K562 (cell line): Measurements from ENCODE around the gene SSU72. TPM values are rescaled to one million over a fixed set of nuclear protein-coding genes. Genes with fewer than 3 reads are reported as not detected.
A peak's percentile ranks its signal among the peaks of the same experiment; 100 is the strongest.

ENCODE experiments used
- ATAC-seq: fragments of 200-7000 bp; cut with Tn5 transposase; 3 replicates; pipeline ENCODE4 v1.9.1; 2020; ENCODE audit warnings: moderate library complexity
- BruUV-seq: library from RNA; stranded (reverse); fragments of 400-500 nt; replicated peaks from 2 replicates; lab custom pipeline; 2021; lab: Mats Ljungman, UMichigan
- CTCF ChIA-PET: fragments of 300-600 bp; formaldehyde crosslinking; extraction: SDS; loops from one replicate; lab custom pipeline; 2021; ENCODE audit warnings: low intra/inter-chr PET ratio; lab: Yijun Ruan, JAX
- POLR2A ChIA-PET: fragments of 300-600, 350-650 bp; sonication (Branson Sonifier 250); formaldehyde crosslinking; extraction: SDS; loops from one replicate; lab custom pipeline; 2021; ENCODE audit warnings: antibody characterized with exemption, inconsistent platforms; lab: Yijun Ruan, JAX
- DNase-seq, 4 experiments: peaks; one replicate each; pipeline versions ENCODE4 v3.0.0 to v3.0.0-alpha.2; 2011 to 2018; ENCODE audit warnings: low spot score in 3 of 4, mixed read lengths in 3 of 4; ENCODE audit errors: extremely low read depth in 1 of 4
- FAIRE-seq: peaks from 2 replicates; lab custom pipeline; 2011; peaks lifted over from hg19 to GRCh38; lab: Jason Lieb, UNC
- H2AFZ ChIP-seq: 2 replicates; pipeline ENCODE4 v1.6.0; 2011; ENCODE audit warnings: low read depth, low read length, control low read depth, inconsistent platforms
- H3K27ac ChIP-seq: fragments of 200-600 bp; 3 replicates; pipeline ENCODE4 v1.8.0; 2011; ENCODE audit warnings: low read depth, mild to moderate bottlenecking, control low read depth, inconsistent platforms, low read length, moderate library complexity, mixed read lengths; ENCODE audit errors: extremely low read depth
- H3K27me3 ChIP-seq, 2 experiments: fragments of 300-600 bp in 1 of 2; 2 replicates in 1 of 2; 3 replicates in 1 of 2; pipeline versions ENCODE4 v1.6.0 to v1.8.0; 2011; ENCODE audit warnings: inconsistent platforms in 2 of 2, low read length in 2 of 2, mild to moderate bottlenecking in 1 of 2, mixed read lengths in 1 of 2, moderate library complexity in 1 of 2; ENCODE audit not compliant: control insufficient read depth in 2 of 2, insufficient read depth in 2 of 2
- H3K36me3 ChIP-seq: fragments of 300-600 bp; 3 replicates; pipeline ENCODE4 v1.8.0; 2011; ENCODE audit warnings: mild to moderate bottlenecking, low read length, inconsistent platforms; ENCODE audit not compliant: control insufficient read depth, insufficient read depth
- H3K4me1 ChIP-seq, 2 experiments: fragments of 200-600 bp in 1 of 2; replicated peaks in 1 of 2; 2 replicates in 1 of 2; 3 replicates in 1 of 2; pipeline versions ENCODE4 v1.5.1 to v1.8.0; 2011; ENCODE audit warnings: inconsistent platforms in 2 of 2, low read length in 2 of 2, mild to moderate bottlenecking in 1 of 2, mixed read lengths in 1 of 2, moderate library complexity in 1 of 2; ENCODE audit not compliant: control insufficient read depth in 2 of 2, insufficient read depth in 2 of 2
- H3K4me2 ChIP-seq: 2 replicates; pipeline ENCODE4 v1.6.1; 2011; ENCODE audit warnings: low read length, control low read depth, inconsistent platforms, mixed read lengths; ENCODE audit not compliant: insufficient read depth
- H3K4me3 ChIP-seq: fragments of 200-600 bp; sonication (generic), shearing (Covaris generic); 2 replicates; pipeline ENCODE4 v1.5.1; 2016; ENCODE audit warnings: control low read depth, inconsistent platforms
- H3K79me2 ChIP-seq: fragments of 200-600 bp; 3 replicates; pipeline ENCODE4 v1.8.0; 2011; ENCODE audit warnings: low read length, inconsistent platforms; ENCODE audit not compliant: control insufficient read depth, insufficient read depth
- H3K9ac ChIP-seq, 2 experiments: 2 replicates each; pipeline versions ENCODE4 v1.6.0 to v1.6.1; 2011; ENCODE audit warnings: low read depth in 2 of 2, low read length in 2 of 2, control low read depth in 1 of 2, inconsistent platforms in 1 of 2, mild to moderate bottlenecking in 1 of 2, mixed read lengths in 1 of 2; ENCODE audit not compliant: insufficient read depth in 1 of 2
- H3K9me1 ChIP-seq: one replicate; pipeline ENCODE4 v1.6.0; 2011; ENCODE audit warnings: inconsistent platforms, mild to moderate bottlenecking, low read length, moderate library complexity; ENCODE audit not compliant: control insufficient read depth, insufficient read depth
- H3K9me3 ChIP-seq: replicated peaks from 2 replicates; pipeline ENCODE4 v1.5.1; 2011; ENCODE audit warnings: low read depth, low read length, inconsistent platforms; ENCODE audit not compliant: control insufficient read depth, insufficient read depth
- H4K20me1 ChIP-seq: replicated peaks from 2 replicates; pipeline ENCODE4 v1.6.1; 2011; ENCODE audit warnings: low read length, inconsistent platforms, mixed read lengths; ENCODE audit not compliant: control insufficient read depth, insufficient read depth
- CBFA2T2 ChIP-seq: fragments of 450-650 bp; conservative IDR thresholded peaks from 2 replicates; pipeline ENCODE4 v1.6.1; 2017; ENCODE audit warnings: mild to moderate bottlenecking
- CC2D1A ChIP-seq: fragments of 450-650 bp; IDR thresholded peaks from 2 replicates; pipeline ENCODE4 v1.6.1; 2017; ENCODE audit warnings: mild to moderate bottlenecking
- FOXP1 ChIP-seq: sonication (generic); formaldehyde crosslinking; IDR thresholded peaks from 2 replicates; pipeline ENCODE4 v1.8.0; 2022; ENCODE audit warnings: mild to moderate bottlenecking, missing genetic modification reagents
- HNRNPL ChIP-seq: fragments of 200-400 bp; formaldehyde crosslinking; IDR thresholded peaks from 2 replicates; pipeline ENCODE4 v1.6.1; 2017; ENCODE audit warnings: low read depth, mild to moderate bottlenecking, low read length
- MAZ ChIP-seq, 2 experiments: fragments of 450-650 bp in 1 of 2; sonication (generic) in 1 of 2; formaldehyde crosslinking; IDR thresholded peaks in 1 of 2; conservative IDR thresholded peaks in 1 of 2; 2 replicates each; pipeline versions ENCODE4 v1.4.0 to v1.5.0; 2020; ENCODE audit warnings: mild to moderate bottlenecking in 1 of 2, missing genetic modification reagents in 1 of 2
- SMAD3 ChIP-seq: fragments of 450-650 bp; formaldehyde crosslinking; conservative IDR thresholded peaks from 2 replicates; pipeline ENCODE4 v1.4.0; 2020; ENCODE audit warnings: mild to moderate bottlenecking
- U2AF2 ChIP-seq: fragments of 200-400 bp; formaldehyde crosslinking; optimal IDR thresholded peaks from 2 replicates; pipeline ENCODE3; 2017; ENCODE audit warnings: low read depth, mild to moderate bottlenecking, low read length
- ZNF263 ChIP-seq: sonication (generic); formaldehyde crosslinking; IDR thresholded peaks from 2 replicates; pipeline ENCODE4 v1.8.0; 2022; ENCODE audit warnings: mild to moderate bottlenecking, missing genetic modification reagents, borderline replicate concordance
- WGBS: fragments of 100-300 bp; shearing (Covaris generic); methylation state at CpG from one replicate; pipeline ENCODE4 v1.1.6; 2016; ENCODE audit warnings: low coverage, mixed read lengths; ENCODE audit not compliant: insufficient coverage; ENCODE audit errors: missing lambda C conversion rate; 5-methylcytosine and 5-hydroxymethylcytosine counted together
- in situ Hi-C: fragments of 300-500 bp; cut with MboI; formaldehyde crosslinking; loops from 4 replicates; pipeline ENCODE4 v1.15.0; 2018; ENCODE audit warnings: inconsistent platforms, mixed read lengths
- intact Hi-C: fragments of 100-400 bp; cut with micrococcal nuclease; formaldehyde crosslinking; loops from 2 replicates; pipeline ENCODE4 v1.14.2; 2022
- polyA plus RNA-seq, 8 experiments: library from polyadenylated mRNA; depleted of rRNA in 4 of 8; stranded (reverse) in 5 of 8; unstranded in 3 of 8; fragments of >200 nt; fragmentation: Nextera tagmentation in 2 of 8; fragmentation: Illumina TruSeq in 1 of 8; extraction: Ambion mirVana in 2 of 8; extraction: Trizol in 1 of 8; gene quantifications; 2 replicates each; pipeline versions ENCODE4 v1.2.1 to v1.2.3, GENCODE V29; 2011 to 2014; ENCODE audit warnings: inconsistent platforms in 1 of 8, missing spikeins in 1 of 8
- total RNA-seq, 7 experiments: library from RNA; depleted of rRNA in 6 of 7; stranded (reverse); fragments of >200 nt in 6 of 7; fragmentation: Illumina TruSeq in 2 of 7; extraction: Trizol in 2 of 7; gene quantifications; 2 replicates each; pipeline versions ENCODE4 v1.2.1 to v1.2.3, GENCODE V29; 2011 to 2021; ENCODE audit warnings: low replicate concordance in 1 of 7
- TF ChIP-seq, protein P1 (sequence below): fragments of 250-450 bp; sonication (Bioruptor Pico); IDR thresholded peaks from 2 replicates; pipeline ENCODE4 v1.4.0; 2020; ENCODE audit warnings: borderline replicate concordance
- TF ChIP-seq, protein P2 (sequence below), 2 experiments: fragments of 450-650 bp in 1 of 2; sonication (generic) in 1 of 2; formaldehyde crosslinking in 1 of 2; IDR thresholded peaks in 1 of 2; conservative IDR thresholded peaks in 1 of 2; 2 replicates each; pipeline versions ENCODE4 v1.6.1 to v1.8.1; 2016 to 2023; ENCODE audit warnings: mild to moderate bottlenecking in 2 of 2, moderate library complexity in 2 of 2, inconsistent platforms in 1 of 2, missing genetic modification reagents in 1 of 2
- TF ChIP-seq, protein P3 (sequence below): fragments of 200-800 bp; sonication (Bioruptor generic); IDR thresholded peaks from 2 replicates; pipeline ENCODE4 v1.6.1; 2017; ENCODE audit warnings: missing genetic modification characterization, missing compliant biosample characterization

SSU72 gene
- total and polyA plus RNA-seq, 9 of the 15 experiments (the other 6 are each of a cell fraction or from before 2014, with no cell fraction given) = 70.8 to 201 (median 94.6) TPM

DNA sequence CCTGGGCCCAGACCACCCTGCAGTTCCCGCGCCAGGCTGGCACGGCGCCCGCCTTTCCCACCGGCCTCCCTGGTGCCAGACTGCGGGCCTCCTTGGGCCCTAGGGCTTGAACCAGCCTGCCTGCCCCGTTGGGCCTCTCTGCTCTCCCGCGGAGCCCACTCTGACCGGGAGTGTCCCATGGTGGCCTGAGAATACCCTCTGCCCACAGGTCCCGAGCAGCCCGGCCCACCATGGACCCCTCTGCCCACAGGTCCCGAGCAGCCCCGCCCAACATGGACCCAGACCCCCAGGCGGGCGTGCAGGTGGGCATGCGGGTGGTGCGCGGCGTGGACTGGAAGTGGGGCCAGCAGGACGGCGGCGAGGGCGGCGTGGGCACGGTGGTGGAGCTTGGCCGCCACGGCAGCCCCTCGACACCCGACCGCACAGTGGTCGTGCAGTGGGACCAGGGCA, 48.5 kb upstream of the SSU72 start:
- Histone ChIP-seq H3K9me1 (no peaks in the 10 kb centered on the region), H3K79me2 (no peaks in the 10 kb centered on the region), H3K4me2 (no peak overlapping the region), H4K20me1 (peaks cover 7% of the 10 kb centered on the region; the same call in 1 of the 2 replicates), H3K9ac (no peak overlapping the region), H3K27me3 (no peaks in the 10 kb centered on the region), H2AFZ (no peak overlapping the region), H3K4me3 (no peak overlapping the region), H3K36me3 (no peaks in the 10 kb centered on the region), H3K27ac (no peak overlapping the region), H3K9me3 (no peaks in the 10 kb centered on the region), H3K4me1 (peaks cover 0 to 95% of the 10 kb centered on the region in 2 experiments; a peak in 3 of 5 replicates)
- intact Hi-C loops (no loop called here), in situ Hi-C loops (no loop called here)
- FAIRE-seq (no peak), DNase-seq (no peak), ATAC-seq (no peak)
- TF ChIP-seq HNRNPL = peak; percentile 52; the same call in 1 of the 2 replicates
- TF ChIP-seq SMAD3 (CRISPR knock-in tag) = no peak
- ChIA-PET POLR2A (interaction anchor here (0.7 kb wide), 1 partner anchor 112 kb away, joined by 3 read pairs; no protein-coding TSS in a partner anchor), CTCF (no interaction called here)
- WGBS = 73% methylated on average over 27 of the region's 33 CpGs
- BruUV-seq = no TSS peak

DNA sequence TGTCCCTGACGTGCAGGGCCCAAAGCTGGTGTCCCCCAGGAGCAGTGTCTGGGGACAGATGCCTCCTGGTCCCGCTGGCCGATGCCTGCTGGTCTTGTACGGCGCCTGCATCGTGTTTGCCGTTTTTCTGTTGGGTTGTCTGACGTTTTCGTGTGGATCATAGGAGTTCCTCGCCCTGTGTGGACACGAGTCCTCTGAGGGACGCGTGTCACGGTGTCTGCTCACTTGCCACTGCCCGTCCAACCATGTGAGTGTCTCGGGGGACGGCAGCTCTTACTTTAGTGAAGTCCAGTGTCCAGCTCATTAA, 48.1 kb upstream of the SSU72 start:
- intact Hi-C loops = no loop called here
- peaks cover 4% of the 10 kb centered on the region; the same call in 2 of the 3 replicates for H3K36me3 ChIP-seq
- no peak overlapping the region for H3K4me3 ChIP-seq
- H4K20me1 ChIP-seq = peaks cover 7% of the 10 kb centered on the region; the same call in 1 of the 2 replicates
- DNase-seq (no peak), ATAC-seq (no peak), FAIRE-seq (no peak)
- H3K79me2 ChIP-seq = no peaks in the 10 kb centered on the region
- H3K27ac ChIP-seq = no peak overlapping the region
- H2AFZ ChIP-seq = no peak overlapping the region
- peaks cover 0 to 94% of the 10 kb centered on the region in 2 experiments; a peak in 3 of 5 replicates for H3K4me1 ChIP-seq
- H3K27me3 ChIP-seq = no peaks in the 10 kb centered on the region
- no peak overlapping the region for H3K4me2 ChIP-seq
- H3K9ac ChIP-seq = peak overlapping the region in 1 of 2 experiments; percentile 19; a peak in 1 of 4 replicates
- 38% methylated on average over 16 of the region's 17 CpGs for WGBS
- no TSS peak for BruUV-seq
- CTCF ChIA-PET = no interaction called here
- POLR2A ChIA-PET = interaction anchor here (0.5 to 1.1 kb wide), 3 partner anchors 33 to 111 kb away, joined by 3 read pairs; no protein-coding TSS in a partner anchor
- no peaks in the 10 kb centered on the region for H3K9me1 ChIP-seq
- H3K9me3 ChIP-seq = no peaks in the 10 kb centered on the region
- in situ Hi-C loops = no loop called here
- no peak for TF ChIP-seq U2AF2
- TF ChIP-seq MAZ (CRISPR knock-in tag; conservative IDR thresholded peaks at IDR 0.05 in 1 of 2, IDR thresholded peaks at IDR 0.05 in 1 of 2) = no peak
- TF ChIP-seq FOXP1 (CRISPR knock-in tag) = no peak
- TF ChIP-seq ZNF263 (CRISPR knock-in tag) = no peak
- no peak for TF ChIP-seq CBFA2T2
- no peak for TF ChIP-seq CC2D1A
- TF ChIP-seq, protein P1, sequence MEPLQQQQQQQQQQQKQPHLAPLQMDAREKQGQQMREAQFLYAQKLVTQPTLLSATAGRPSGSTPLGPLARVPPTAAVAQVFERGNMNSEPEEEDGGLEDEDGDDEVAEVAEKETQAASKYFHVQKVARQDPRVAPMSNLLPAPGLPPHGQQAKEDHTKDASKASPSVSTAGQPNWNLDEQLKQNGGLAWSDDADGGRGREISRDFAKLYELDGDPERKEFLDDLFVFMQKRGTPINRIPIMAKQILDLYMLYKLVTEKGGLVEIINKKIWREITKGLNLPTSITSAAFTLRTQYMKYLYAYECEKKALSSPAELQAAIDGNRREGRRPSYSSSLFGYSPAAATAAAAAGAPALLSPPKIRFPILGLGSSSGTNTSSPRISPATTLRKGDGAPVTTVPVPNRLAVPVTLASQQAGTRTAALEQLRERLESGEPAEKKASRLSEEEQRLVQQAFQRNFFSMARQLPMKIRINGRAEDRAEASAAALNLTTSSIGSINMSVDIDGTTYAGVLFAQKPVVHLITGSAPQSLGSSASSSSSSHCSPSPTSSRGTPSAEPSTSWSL (CRISPR knock-in tag) = no peak
- TF ChIP-seq, protein P2, sequence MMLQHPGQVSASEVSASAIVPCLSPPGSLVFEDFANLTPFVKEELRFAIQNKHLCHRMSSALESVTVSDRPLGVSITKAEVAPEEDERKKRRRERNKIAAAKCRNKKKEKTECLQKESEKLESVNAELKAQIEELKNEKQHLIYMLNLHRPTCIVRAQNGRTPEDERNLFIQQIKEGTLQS (IDR thresholded peaks at IDR 0.05) = no peak
- TF ChIP-seq, protein P2 (CRISPR knock-in tag; conservative IDR thresholded peaks at IDR 0.05) = no peak
- TF ChIP-seq, protein P3, sequence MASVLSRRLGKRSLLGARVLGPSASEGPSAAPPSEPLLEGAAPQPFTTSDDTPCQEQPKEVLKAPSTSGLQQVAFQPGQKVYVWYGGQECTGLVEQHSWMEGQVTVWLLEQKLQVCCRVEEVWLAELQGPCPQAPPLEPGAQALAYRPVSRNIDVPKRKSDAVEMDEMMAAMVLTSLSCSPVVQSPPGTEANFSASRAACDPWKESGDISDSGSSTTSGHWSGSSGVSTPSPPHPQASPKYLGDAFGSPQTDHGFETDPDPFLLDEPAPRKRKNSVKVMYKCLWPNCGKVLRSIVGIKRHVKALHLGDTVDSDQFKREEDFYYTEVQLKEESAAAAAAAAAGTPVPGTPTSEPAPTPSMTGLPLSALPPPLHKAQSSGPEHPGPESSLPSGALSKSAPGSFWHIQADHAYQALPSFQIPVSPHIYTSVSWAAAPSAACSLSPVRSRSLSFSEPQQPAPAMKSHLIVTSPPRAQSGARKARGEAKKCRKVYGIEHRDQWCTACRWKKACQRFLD (CRISPR knock-in tag) = no peak
